ENCODE measurements around the gene CRTAC1. TPM values are rescaled to one million over a fixed set of nuclear protein-coding genes. Genes with fewer than 3 reads are reported as not detected.

Gene CRTAC1
- total RNA-seq, 1 experiment from 2014 or later = 0.46 TPM

DNA sequence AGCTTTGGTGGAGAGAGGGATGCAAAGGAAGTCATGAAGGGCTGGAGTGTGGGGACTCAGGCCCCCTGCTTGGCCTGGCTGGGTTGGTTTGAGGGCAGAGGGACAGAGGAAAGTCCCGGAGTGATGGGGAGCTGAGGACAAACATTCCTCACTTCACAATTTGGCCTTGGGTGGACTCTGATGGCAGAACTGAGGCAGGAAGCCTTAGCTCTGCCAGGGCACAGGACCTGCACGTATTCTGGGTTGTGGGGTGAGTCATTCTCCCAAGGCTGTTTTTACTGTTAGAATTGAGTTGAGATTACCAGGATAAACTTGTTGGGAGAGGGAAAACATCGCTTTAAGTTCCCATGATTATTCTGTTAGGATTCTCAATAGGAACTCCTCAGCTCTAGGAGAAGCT, 178.1 kb downstream of the CRTAC1 start:
- Histone ChIP-seq H4K20me1 (ENCODE audit: control insufficient read depth, insufficient read depth, insufficient read length) (no peaks in the 10 kb centered on the region), H3K9me3 (ENCODE audit: control insufficient read depth, low read depth, low read length) (no peaks in the 10 kb centered on the region), H4K5ac (ENCODE audit: insufficient read length, low read depth, low read length) (no peak overlapping the region), H3K79me1 (ENCODE audit: insufficient read depth, low read depth, low read length, poor library complexity, severe bottlenecking) (no peaks in the 10 kb centered on the region), H2AFZ (ENCODE audit: low read length) (no peak overlapping the region), H3T11ph (ENCODE audit: low read length) (no peak overlapping the region), H3K4me1 (ENCODE audit: insufficient read depth, low read length) (peaks cover 4% of the 10 kb centered on the region), H3K27me3 (ENCODE audit: insufficient read depth, low read length) (peaks cover 3% of the 10 kb centered on the region; the same call in 1 of the 2 replicates), H3K18ac (ENCODE audit: insufficient read length, low read depth, low read length) (no peak overlapping the region), H3K79me2 (ENCODE audit: insufficient read depth, low read length) (no peaks in the 10 kb centered on the region), H3K56ac (ENCODE audit: insufficient read length, low read depth, low read length) (no peak overlapping the region), H2BK12ac (ENCODE audit: insufficient read length, low read depth, low read length) (no peak overlapping the region), H2BK120ac (ENCODE audit: low read depth, low read length, poor library complexity, severe bottlenecking) (no peak overlapping the region), H3K4me2 (ENCODE audit: insufficient read depth, insufficient read length, low read length) (no peak overlapping the region), H4K8ac (replicated peaks; ENCODE audit: insufficient read length, low read depth, low read length) (no peak overlapping the region), H3K4ac (ENCODE audit: low read depth, low read length) (no peak overlapping the region), H3K23me2 (ENCODE audit: insufficient read length, low read depth, low read length, poor library complexity, severe bottlenecking) (no peaks in the 10 kb centered on the region), H2AK5ac (ENCODE audit: insufficient read length, low read length) (no peak overlapping the region), H2BK15ac (ENCODE audit: low read depth, low read length) (no peak overlapping the region), H2BK5ac (ENCODE audit: insufficient read length, low read length) (no peak overlapping the region), H3K23ac (ENCODE audit: insufficient read length, low read depth, low read length) (no peak overlapping the region), H3K9ac (ENCODE audit: extremely low read depth, insufficient read length, low read length) (no peak overlapping the region), H3K27ac (ENCODE audit: insufficient read length, low read depth, low read length) (no peak overlapping the region), H4K91ac (ENCODE audit: insufficient read length, low read depth, low read length) (no peak overlapping the region), H3K14ac (ENCODE audit: insufficient read depth, low read length) (no peak overlapping the region), H2BK20ac (ENCODE audit: low read depth, low read length, poor library complexity, severe bottlenecking) (no peak overlapping the region)
- WGBS (ENCODE audit: extremely low coverage, insufficient read length, low lambda C conversion rate) = no CpG with 5 or more reads among the region's 3 CpGs
- no peak overlapping the region for H3K27ac Mint-ChIP-seq
- no peak overlapping the region; a peak in 1 of 5 replicates for H3K4me3 Mint-ChIP-seq
- H3K27me3 Mint-ChIP-seq (ENCODE audit: low read depth) = peaks cover 66% of the 10 kb centered on the region
- H3K36me3 Mint-ChIP-seq (ENCODE audit: insufficient read depth in 1 of 3, low read depth in 3 of 3) = no peaks in the 10 kb centered on the region
- H3K9me3 Mint-ChIP-seq = no peaks in the 10 kb centered on the region
- no peak for TF ChIP-seq CTCF (conservative IDR thresholded peaks at IDR 0.05)
- no peak for DNase-seq
- peaks cover 4 to 16% of the 10 kb centered on the region in 2 experiments for H3K4me1 Mint-ChIP-seq

Data from H9 (cell line).